Activated CD4-positive, alpha-beta T cell treated with anti-CD3 and anti-CD28 coated beads for 48 hours (primary cell): ENCODE results near the gene PITPNC1.
"Not testable (repeated sequence)": the region's sequence is repeated elsewhere in the genome, so short reads cannot be mapped to it uniquely, and the experiment has no call there.

Source experiments
- DNase-seq: peaks from one replicate; pipeline ENCODE4 v3.0.0-alpha.2; 2020

PITPNC1 gene

DNA sequence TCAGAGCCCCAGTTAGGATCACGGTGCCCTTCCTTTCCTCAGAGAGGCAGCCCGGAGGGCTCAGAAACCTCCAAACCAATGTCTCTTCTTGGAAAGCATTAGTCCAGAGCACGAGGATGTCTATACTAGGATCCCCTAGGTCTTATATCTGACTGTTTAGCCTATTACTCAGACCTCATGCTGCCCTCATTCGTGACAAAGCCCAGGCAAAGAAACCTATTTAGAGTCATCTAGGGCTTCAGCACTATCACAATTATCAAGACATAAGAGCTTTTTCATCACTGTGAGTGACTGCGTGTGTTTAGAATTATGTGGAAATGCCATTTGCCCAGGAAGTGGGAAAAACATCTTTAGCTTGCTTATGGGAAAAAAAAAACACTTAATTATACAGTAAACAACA is 180.8 kb downstream of the PITPNC1 start:
- DNase-seq: no peak

DNA sequence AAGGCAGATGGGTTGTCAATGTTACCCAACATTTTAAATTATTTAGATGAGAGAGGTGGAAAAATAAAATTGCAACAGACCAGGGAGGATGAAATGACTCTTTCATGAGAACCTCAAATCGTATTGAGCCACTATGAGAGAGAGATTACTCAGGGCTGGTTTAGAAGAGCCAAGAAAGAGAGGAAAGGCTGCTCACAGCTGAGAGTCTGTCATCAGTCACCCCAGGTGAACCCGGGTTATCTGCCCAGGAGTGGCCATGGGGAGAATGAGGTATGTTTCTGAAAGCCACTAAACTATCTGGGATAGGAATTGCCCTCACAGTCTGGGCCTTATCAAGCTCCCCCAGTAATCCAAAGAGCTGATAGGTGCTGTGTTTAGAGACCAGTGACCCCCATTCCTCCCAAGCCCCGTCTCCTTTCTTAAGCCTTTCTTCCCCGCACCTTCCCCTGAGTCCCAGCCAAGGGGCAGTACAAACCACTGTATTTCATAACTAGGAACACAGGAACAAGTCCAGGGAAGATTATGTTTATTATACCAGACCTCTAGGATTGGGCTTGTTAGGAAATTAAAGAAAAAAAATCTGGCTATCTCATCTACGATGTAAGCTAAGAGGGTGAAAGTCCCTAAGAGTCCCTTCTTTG is 181.8 kb downstream of the PITPNC1 start:
- peak; percentile 21 for DNase-seq

GRCh38 chr17:67559381-67559966 is 182.4 kb downstream of the PITPNC1 start:
- peak; percentile 20 for DNase-seq

- no peak for DNase-seq
Observed at GRCh38 chr17:67562005-67562404, 184.9 kb downstream of the PITPNC1 start.

DNA sequence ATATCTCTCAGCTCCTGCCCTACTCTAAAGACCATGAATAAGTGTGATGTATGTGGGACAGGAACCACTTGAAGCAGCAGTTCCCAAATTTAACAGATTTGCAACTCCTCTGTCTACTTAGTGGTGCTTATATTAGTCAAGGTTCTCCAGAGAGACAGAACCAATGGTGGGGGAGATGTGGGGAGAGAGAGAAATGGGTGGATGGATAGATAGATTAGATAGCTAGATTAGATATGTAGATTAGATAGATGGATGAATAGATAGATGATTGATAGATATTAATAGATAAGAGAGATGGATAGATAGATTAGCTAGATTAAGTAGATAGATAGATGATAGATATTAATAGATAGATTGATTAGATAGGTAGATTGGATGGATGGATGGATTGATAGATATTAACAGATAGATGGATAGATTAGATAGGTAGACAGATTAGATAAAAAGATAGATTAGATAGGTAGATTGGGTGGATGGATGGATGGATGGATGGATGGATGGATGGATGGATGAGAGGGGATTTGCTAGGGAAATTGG is 186.7 kb downstream of the PITPNC1 start:
- no peak for DNase-seq

- DNase-seq: no peak
Observed at GRCh38 chr17:67565068-67565467, 188.0 kb downstream of the PITPNC1 start.

DNA sequence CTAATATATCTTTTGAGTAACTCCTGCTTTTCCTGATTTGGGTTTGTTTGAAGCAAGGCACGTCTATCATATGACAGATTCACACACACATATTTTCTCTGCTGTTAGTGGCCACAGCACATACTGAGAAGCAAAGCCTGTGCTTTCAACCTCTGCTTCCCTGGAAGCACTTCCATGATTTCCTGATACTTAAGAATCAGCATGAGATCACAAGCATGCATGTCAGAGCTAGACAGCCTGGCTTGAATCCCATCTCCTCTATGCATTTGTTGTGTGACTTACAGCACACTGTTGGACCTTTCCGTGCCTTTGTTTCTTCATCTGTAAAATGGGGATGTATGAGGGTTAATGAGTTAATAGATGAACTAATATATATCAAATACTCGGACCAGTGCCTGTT is 189.6 kb downstream of the PITPNC1 start:
- DNase-seq: no peak

DNA sequence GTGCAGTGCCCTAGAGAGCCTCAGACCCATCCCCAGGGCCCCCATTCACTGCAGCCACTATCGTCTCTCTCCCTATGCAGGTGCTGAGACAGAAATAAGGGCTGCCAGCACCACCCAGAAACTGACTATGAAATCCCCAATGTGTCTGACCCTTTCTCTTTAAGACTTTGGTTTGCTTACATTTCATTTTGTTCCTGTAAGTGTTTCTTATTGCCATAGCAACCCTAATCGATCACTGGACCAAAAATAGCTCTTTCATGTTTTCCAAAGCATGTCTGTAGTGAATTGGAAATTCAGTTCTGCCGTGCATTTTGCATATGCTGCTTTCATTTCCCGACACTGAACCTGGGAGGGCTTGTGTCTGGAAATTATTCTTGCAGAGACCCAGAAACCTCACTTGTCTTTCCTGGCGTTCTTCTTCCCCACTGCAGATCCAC is 192.0 kb downstream of the PITPNC1 start:
- DNase-seq: no peak

GRCh38 chr17:67569873-67570272 is 192.8 kb downstream of the PITPNC1 start:
- no peak for DNase-seq

- no peak for DNase-seq
Observed at GRCh38 chr17:67570797-67571196, 193.7 kb downstream of the PITPNC1 start.

- no peak for DNase-seq
Observed at GRCh38 chr17:67571478-67571877, 194.4 kb downstream of the PITPNC1 start.

- DNase-seq: no peak
Observed at GRCh38 chr17:67573987-67574657, 197.0 kb downstream of the PITPNC1 start.

DNA sequence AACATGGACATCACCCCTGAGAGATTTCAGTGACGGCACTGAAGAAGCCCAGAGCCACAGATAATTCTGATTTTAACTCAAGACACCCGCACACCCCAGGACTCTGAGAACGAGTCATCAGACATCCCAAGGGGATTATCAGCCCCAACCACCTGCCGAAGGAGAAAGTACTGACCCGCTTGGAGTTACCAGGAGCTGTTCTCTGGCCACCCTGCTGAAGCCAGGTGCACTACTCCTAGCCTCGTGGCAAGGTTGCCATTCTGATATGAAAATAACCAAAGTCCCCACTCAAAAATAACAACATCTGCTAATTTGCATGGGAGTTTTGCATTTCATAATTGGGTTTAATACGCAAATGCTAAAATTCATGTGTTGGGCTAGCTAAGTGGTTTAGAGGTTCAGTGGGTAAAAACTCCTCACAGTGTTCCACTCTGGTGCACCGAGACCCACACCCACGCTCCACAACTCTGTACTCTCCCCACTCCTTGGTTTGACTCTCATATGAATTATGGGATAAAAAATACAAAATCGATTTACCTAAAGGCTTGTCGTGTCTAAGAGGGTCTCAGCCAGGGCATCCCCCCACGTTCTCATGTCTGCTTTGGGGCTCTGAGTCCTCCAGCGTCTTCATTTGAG is 197.7 kb downstream of the PITPNC1 start:
- DNase-seq: no peak

- no peak for DNase-seq
Observed at GRCh38 chr17:67575325-67575724, 198.2 kb downstream of the PITPNC1 start.

DNA sequence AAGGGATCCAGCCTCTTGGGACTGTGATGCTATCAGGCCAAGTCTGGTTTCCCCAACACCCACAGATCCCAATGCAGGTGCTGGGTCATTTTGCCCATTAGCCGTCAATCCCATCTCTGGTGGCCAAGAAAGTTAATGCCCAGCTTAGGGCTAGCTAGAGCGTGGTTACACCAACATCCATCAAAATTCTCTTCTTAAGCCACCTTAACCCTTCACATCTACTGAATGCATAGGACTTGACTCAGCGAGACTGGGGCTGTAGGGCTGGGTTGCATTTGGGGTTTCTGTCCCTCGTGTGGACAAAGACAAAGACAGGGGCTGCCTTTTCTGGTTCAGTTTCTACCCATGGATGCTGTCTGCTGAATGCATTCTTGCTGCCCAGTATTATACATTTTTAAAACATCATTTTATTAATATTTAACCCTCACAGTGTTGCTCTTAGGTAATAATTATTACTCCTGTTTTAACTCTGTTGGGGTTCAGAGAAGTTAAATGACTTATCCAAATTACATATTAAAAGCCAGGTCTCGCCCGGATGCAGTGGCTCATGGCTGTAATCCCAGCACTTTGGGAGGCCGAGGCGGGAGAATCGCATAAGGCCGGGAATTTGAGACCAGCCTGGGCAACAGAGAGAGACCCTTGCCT is 199.5 kb downstream of the PITPNC1 start:
- DNase-seq: no peak

DNA sequence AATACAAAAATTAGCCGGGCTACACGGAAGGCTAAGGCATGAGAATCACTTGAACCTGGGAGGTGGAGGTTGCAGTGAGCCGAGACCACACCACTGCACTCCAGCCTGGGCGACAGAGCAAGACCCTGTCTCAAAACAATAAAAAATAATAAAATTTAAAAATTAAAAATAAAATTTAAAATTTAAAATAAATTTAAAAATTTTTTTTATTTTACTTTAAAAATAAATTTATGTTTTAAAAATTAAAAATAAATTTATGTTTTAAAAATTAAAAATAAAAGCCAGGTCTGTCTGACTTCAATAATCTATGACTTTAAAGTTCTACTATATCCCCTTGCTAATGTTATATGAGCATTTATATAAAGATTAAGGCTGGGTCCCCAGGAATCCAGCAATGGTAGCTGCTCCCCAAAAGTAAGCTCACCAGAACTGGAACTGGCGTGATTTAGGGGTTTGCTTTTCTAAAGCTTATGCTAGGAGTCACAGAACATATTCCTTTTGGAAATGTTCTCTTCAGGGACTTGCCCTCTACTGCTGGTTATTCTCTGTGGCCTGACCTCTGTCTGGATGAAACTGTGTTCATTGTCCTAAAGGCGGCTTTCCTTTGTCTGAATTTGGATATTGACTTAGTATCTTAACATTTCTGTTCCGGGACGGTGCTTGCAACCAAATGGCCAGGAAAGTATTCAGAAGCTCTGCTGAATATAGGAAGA is 200.5 kb downstream of the PITPNC1 start:
- no peak for DNase-seq

DNA sequence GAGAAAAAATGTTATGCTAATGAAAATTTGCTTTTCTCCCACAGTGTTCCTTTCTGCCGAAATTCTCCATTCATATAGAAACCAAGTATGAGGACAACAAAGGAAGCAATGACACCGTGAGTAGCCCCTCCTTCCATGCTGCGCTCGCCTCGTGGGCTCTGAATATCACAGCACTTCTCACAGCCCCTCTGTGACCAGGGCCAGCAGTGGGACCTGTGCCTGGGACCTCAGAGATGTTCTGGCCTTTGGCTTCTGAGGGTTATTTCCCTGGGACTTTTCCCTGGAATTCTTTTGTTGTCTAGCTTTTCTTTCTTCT is 201.0 kb downstream of the PITPNC1 start:
- no peak for DNase-seq

DNA sequence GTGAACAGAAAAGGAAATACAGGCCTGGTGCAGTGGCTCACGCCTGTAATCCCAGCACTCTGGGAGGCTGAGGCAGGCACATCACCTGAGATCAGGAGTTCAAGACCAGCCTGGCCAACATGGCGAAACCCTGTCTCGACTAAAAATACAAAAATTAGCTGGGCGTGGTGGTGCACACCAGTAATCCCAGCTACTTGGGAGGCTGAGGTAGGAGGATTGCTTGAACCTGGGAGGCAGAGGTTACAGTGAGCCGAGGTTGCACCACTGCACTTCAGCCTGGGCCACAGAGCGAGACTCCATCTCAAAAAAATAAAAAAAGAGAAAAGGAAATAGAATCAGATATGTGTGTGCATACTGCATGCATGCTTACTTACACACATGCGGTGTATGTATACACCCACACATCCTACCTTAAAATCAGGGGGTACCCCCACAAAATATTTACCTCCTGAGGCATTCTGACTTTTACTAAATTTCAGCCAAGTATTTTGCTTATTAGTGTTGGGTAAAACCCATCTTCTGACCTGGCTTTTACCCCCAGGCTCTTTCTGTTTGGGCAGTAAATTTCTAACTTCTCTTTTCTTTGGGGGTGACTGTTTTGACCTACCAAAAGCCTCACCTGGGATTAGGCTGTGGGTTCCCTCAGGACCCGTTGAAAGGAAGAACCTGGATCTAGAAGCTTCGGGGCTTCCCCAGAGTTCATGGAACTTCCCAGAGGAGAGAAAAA is 201.8 kb downstream of the PITPNC1 start:
- not testable (repeated sequence) for DNase-seq

GRCh38 chr17:67582673-67583081 is 205.6 kb downstream of the PITPNC1 start:
- DNase-seq: no peak

DNA sequence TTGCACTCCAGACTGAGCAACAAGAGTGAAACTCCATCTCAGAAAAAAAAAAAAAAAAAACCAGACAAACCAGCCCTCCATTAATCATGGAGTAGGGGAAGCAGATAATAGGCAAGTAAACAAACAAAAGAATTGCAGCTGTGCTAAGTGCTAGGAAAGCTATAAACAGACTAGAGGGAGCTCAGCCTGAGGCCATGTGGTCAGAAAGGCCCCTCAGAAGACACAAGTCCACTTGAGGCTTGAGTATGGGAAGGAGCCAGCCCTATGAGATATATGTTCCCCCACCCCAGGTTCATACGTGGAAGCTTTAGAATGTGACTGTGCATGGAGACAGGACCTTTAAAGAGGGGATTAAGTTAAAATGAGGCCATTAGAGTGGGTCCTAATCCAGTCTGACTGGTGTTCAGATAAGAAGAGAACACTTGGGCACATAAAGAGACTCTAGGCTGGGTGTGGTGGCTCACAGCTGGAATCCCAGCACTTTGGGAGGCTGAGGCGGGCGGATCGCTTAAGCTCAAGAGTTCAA is 208.1 kb downstream of the PITPNC1 start:
- DNase-seq: no peak

DNA sequence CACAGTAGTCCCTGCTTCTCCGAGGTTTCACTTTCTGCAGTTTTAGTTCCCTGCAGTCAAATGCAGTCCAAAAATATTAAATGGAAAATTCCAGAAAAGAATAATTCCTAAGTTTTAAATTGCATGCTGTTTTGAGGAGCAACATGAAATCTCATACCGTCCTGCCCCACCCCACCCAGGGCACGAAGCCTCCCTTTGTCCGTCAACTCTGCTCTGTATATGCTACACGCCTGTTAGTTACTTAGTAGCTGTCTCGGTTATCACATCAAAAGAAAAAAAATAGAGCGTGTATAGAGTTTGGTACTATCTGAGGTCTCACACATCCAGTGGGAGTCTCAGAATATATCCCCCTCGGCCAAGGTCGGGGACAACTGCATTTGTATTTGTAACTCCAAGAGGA is 211.2 kb downstream of the PITPNC1 start:
- no peak for DNase-seq
